DND-41 (cell line): ENCODE results near the gene CDKN2B-AS1.

ENCODE experiments used
- ATAC-seq: fragments of 200-7000 bp; cut with Tn5 transposase; 3 replicates; pipeline ENCODE4 v1.9.1; 2021; ENCODE audit warnings: low read depth; ENCODE audit not compliant: insufficient read depth
- DNase-seq: peaks from one replicate; pipeline ENCODE4 v3.0.0-alpha.2; 2020
- H2AFZ ChIP-seq: 2 replicates; pipeline ENCODE4 v1.6.0; 2012; ENCODE audit warnings: low read depth, low read length
- H3K27ac ChIP-seq: 2 replicates; pipeline ENCODE4 v1.5.1; 2012; ENCODE audit warnings: low read length, inconsistent platforms
- H3K27me3 ChIP-seq: fragments of 200-600 bp; sonication (generic); 2 replicates; pipeline ENCODE4 v1.6.0; 2012; ENCODE audit warnings: low read length, mild to moderate bottlenecking, inconsistent platforms; ENCODE audit not compliant: insufficient read depth, poor library complexity
- H3K36me3 ChIP-seq: 2 replicates; pipeline ENCODE4 v1.5.1; 2012; ENCODE audit warnings: low read length, inconsistent platforms; ENCODE audit not compliant: insufficient read depth
- H3K4me1 ChIP-seq: 2 replicates; pipeline ENCODE4 v1.5.1; 2012; ENCODE audit warnings: mild to moderate bottlenecking, low read length; ENCODE audit not compliant: insufficient read depth
- H3K4me2 ChIP-seq: 2 replicates; pipeline ENCODE4 v1.6.0; 2012; ENCODE audit warnings: mild to moderate bottlenecking, moderate library complexity, low read length, inconsistent platforms; ENCODE audit not compliant: insufficient read depth
- H3K4me3 ChIP-seq, 2 experiments: fragments of 200-600 bp in 1 of 2; shearing (Covaris generic) in 1 of 2; 2 replicates each; pipeline ENCODE4 v1.5.1; 2012 to 2016; ENCODE audit warnings: inconsistent platforms in 2 of 2, low read length in 2 of 2, mild to moderate bottlenecking in 2 of 2, low read depth in 1 of 2, moderate library complexity in 1 of 2
- H3K79me2 ChIP-seq: 2 replicates; pipeline ENCODE4 v1.6.0; 2012; ENCODE audit warnings: low read length, inconsistent platforms; ENCODE audit not compliant: insufficient read depth
- H3K9ac ChIP-seq: 2 replicates; pipeline ENCODE4 v1.6.0; 2012; ENCODE audit warnings: low read depth, mild to moderate bottlenecking, inconsistent platforms, low read length, moderate library complexity
- H3K9me3 ChIP-seq: 2 replicates; pipeline ENCODE4 v1.5.1; 2012; ENCODE audit warnings: low read length, moderate library complexity, mild to moderate bottlenecking, inconsistent platforms; ENCODE audit not compliant: insufficient read depth, severe bottlenecking
- H4K20me1 ChIP-seq: 2 replicates; pipeline ENCODE4 v1.6.0; 2012; ENCODE audit warnings: low read length; ENCODE audit not compliant: insufficient read depth
- CTCF ChIP-seq: IDR thresholded peaks from 2 replicates; pipeline ENCODE4 v1.5.1; 2012; ENCODE audit warnings: borderline replicate concordance, low read length, moderate library complexity, mild to moderate bottlenecking; ENCODE audit not compliant: poor library complexity, severe bottlenecking; ENCODE audit errors: extremely low read depth
- EZH2 ChIP-seq: IDR thresholded peaks from 3 replicates; pipeline ENCODE4 v1.6.1; 2012; ENCODE audit warnings: borderline replicate concordance, low read depth, mild to moderate bottlenecking, moderate library complexity, low read length, inconsistent platforms; ENCODE audit not compliant: severe bottlenecking

Gene CDKN2B-AS1

DNA sequence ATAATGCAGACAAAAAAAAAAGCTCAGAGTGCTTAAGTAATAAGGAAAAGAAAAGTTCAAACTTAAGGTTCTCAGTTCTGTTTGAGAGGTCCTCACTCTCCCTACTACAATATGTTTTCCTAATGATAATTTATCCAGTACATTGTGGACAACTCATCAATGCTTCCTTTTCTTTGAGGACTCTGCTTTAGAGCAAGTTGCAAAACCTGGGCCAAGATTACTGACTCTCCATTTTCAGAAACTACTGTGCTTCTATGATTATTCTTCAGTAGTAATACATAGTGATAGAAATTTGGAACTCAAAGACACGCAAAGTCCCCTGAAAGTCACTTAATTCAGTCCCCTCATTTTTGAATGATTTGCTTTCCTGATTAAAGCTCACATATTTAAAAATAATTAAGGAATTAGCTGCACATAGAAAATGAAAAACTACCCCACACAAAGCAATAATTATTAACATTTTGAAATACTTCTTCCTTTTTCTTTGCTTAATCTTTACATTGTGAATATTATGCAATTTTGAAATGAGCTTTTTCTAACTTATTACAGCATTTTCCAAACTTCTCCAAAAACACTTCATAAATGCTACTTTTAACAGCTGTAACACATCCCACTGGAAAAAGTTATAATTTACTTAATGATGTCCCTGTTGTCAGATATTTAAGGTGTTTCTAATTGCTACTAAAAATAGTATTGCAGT, 11.6 kb upstream of the CDKN2B-AS1 start:
- ATAC-seq (no peak), DNase-seq (no peak)
- no peaks in the 10 kb centered on the region for H3K27me3 ChIP-seq
- H3K4me3 ChIP-seq = no peak overlapping the region
- peak overlapping the region; percentile 57; the same call in 1 of the 2 replicates for H3K27ac ChIP-seq
- peaks cover 4% of the 10 kb centered on the region for H3K36me3 ChIP-seq
- no peak overlapping the region for H2AFZ ChIP-seq
- no peak overlapping the region for H3K9ac ChIP-seq
- peaks cover 95% of the 10 kb centered on the region for H3K79me2 ChIP-seq
- H4K20me1 ChIP-seq = no peaks in the 10 kb centered on the region; the same call in 1 of the 2 replicates
- H3K4me2 ChIP-seq = no peak overlapping the region
- H3K4me1 ChIP-seq = peaks cover 74% of the 10 kb centered on the region
- no peaks in the 10 kb centered on the region for H3K9me3 ChIP-seq
- TF ChIP-seq CTCF (no peak), EZH2 (no peak)

DNA sequence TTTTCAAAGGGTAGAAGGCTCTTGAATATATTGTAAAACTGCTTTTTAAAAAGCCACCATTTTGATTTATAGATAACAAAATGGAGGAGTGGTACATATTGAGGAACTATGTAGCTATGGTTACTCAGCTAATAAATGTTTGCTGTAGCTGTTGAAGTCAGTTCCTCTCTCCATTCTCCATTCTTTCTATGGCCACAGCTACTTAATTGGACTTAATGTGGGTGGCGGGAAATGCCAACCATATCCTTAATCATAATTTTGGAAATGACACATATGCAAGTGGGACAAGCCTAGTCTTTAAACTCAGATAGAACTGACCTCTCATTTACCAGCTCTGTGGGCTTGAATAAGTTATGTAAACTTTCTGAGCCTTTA, 11.0 kb upstream of the CDKN2B-AS1 start:
- Histone ChIP-seq H3K4me3 (no peak overlapping the region), H3K4me2 (no peak overlapping the region), H3K9me3 (no peaks in the 10 kb centered on the region), H3K27me3 (no peaks in the 10 kb centered on the region), H3K9ac (no peak overlapping the region), H3K79me2 (peaks cover 96% of the 10 kb centered on the region), H3K27ac (peak overlapping the region; percentile 57; the same call in 1 of the 2 replicates), H4K20me1 (no peaks in the 10 kb centered on the region; the same call in 1 of the 2 replicates), H3K4me1 (peaks cover 75% of the 10 kb centered on the region), H2AFZ (no peak overlapping the region), H3K36me3 (peaks cover 9% of the 10 kb centered on the region)
- no peak for TF ChIP-seq CTCF
- TF ChIP-seq EZH2 = no peak
- DNase-seq (no peak), ATAC-seq (no peak)

GRCh38 chr9:21984101-21984500, 10.5 kb upstream of the CDKN2B-AS1 start:
- Histone ChIP-seq H2AFZ (no peak overlapping the region), H4K20me1 (no peaks in the 10 kb centered on the region; the same call in 1 of the 2 replicates), H3K9ac (no peak overlapping the region), H3K79me2 (peaks cover 96% of the 10 kb centered on the region), H3K27me3 (no peaks in the 10 kb centered on the region), H3K4me2 (peak overlapping the region; percentile 27; the same call in 1 of the 2 replicates), H3K9me3 (no peaks in the 10 kb centered on the region), H3K4me1 (peaks cover 75% of the 10 kb centered on the region), H3K4me3 (no peak overlapping the region), H3K27ac (no peak overlapping the region), H3K36me3 (peaks cover 13% of the 10 kb centered on the region)
- no peak for TF ChIP-seq CTCF
- no peak for TF ChIP-seq EZH2
- DNase-seq (no peak), ATAC-seq (no peak)
